NCI-H748 treated with DMSO at 0.1 percent for 48 hours (cell line): ENCODE results near the gene LMO7.

ENCODE experiments used
- DNase-seq: peaks from one replicate; lab custom pipeline; 2025; lab: John Stamatoyannopoulos, UW

LMO7 gene

GRCh38 chr13:75843991-75844390 lies 207.9 kb downstream of the LMO7 start:
- DNase-seq, result no peak

- DNase-seq, result no peak
Measured at GRCh38 chr13:75847588-75847987, 211.5 kb downstream of the LMO7 start.

GRCh38 chr13:75850916-75851315 lies 214.8 kb downstream of the LMO7 start:
- no peak for DNase-seq

- DNase-seq, result no peak
Measured at GRCh38 chr13:75855216-75855615, 219.1 kb downstream of the LMO7 start.

GRCh38 chr13:75855847-75856246 lies 219.7 kb downstream of the LMO7 start:
- DNase-seq, result no peak

GRCh38 chr13:75857291-75857690 lies 221.2 kb downstream of the LMO7 start:
- no peak for DNase-seq

- no peak for DNase-seq
Measured at GRCh38 chr13:75860935-75861334, 224.8 kb downstream of the LMO7 start.

- no peak for DNase-seq
Measured at GRCh38 chr13:75861786-75862185, 225.7 kb downstream of the LMO7 start.

GRCh38 chr13:75864718-75865117 lies 228.6 kb downstream of the LMO7 start:
- no peak for DNase-seq

GRCh38 chr13:75867379-75868117 lies 231.4 kb downstream of the LMO7 start:
- DNase-seq, result no peak

GRCh38 chr13:75869981-75870380 lies 233.9 kb downstream of the LMO7 start:
- DNase-seq, result no peak

GRCh38 chr13:75870397-75870903 lies 234.3 kb downstream of the LMO7 start:
- peak; percentile 52 for DNase-seq

GRCh38 chr13:75871059-75871458 lies 234.9 kb downstream of the LMO7 start:
- DNase-seq, result peak; percentile 18

- no peak for DNase-seq
Measured at GRCh38 chr13:75872980-75873379, 236.8 kb downstream of the LMO7 start.

- DNase-seq, result no peak
Measured at GRCh38 chr13:75873494-75873893, 237.4 kb downstream of the LMO7 start.

- DNase-seq, result no peak
Measured at GRCh38 chr13:75875450-75875849, 239.3 kb downstream of the LMO7 start.

- peak; percentile 73 for DNase-seq
Measured at GRCh38 chr13:75876142-75877050, 240.3 kb downstream of the LMO7 start.

- DNase-seq, result no peak
Measured at GRCh38 chr13:75877071-75877470, 240.9 kb downstream of the LMO7 start.

GRCh38 chr13:75879656-75880055 lies 243.5 kb downstream of the LMO7 start:
- DNase-seq, result no peak

GRCh38 chr13:75881109-75881775 lies 245.1 kb downstream of the LMO7 start:
- no peak for DNase-seq

GRCh38 chr13:75882261-75882660 lies 246.1 kb downstream of the LMO7 start:
- DNase-seq, result no peak

- no peak for DNase-seq
Measured at GRCh38 chr13:75889427-75889826, 253.3 kb downstream of the LMO7 start.
